Measurements from ENCODE around the gene NFATC4.

DNA sequence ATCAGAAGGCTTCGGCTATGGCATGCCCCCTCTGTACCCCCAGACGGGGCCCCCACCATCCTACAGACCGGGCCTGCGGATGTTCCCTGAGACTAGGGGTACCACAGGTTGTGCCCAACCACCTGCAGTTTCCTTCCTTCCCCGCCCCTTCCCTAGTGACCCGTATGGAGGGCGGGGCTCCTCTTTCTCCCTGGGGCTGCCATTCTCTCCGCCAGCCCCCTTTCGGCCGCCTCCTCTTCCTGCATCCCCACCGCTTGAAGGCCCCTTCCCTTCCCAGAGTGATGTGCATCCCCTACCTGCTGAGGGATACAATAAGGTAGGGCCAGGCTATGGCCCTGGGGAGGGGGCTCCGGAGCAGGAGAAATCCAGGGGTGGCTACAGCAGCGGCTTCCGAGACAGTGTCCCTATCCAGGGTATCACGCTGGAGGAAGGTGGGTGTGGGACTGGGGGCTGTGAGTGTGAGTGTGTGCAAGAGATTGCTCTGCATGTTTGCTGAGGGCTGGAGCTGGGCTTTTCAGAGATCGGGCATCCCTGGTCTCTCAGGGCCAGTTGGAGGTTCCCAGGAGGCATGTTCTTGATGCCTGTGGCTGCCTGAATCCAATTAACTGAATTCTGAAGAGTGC lies 8.6 kb downstream of the NFATC4 start:
- TF ChIP-seq POLR2A (IDR thresholded peaks at IDR 0.05), result no peak
- TF ChIP-seq, protein P1, sequence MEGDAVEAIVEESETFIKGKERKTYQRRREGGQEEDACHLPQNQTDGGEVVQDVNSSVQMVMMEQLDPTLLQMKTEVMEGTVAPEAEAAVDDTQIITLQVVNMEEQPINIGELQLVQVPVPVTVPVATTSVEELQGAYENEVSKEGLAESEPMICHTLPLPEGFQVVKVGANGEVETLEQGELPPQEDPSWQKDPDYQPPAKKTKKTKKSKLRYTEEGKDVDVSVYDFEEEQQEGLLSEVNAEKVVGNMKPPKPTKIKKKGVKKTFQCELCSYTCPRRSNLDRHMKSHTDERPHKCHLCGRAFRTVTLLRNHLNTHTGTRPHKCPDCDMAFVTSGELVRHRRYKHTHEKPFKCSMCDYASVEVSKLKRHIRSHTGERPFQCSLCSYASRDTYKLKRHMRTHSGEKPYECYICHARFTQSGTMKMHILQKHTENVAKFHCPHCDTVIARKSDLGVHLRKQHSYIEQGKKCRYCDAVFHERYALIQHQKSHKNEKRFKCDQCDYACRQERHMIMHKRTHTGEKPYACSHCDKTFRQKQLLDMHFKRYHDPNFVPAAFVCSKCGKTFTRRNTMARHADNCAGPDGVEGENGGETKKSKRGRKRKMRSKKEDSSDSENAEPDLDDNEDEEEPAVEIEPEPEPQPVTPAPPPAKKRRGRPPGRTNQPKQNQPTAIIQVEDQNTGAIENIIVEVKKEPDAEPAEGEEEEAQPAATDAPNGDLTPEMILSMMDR (IDR thresholded peaks at IDR 0.05), result no peak
